Activated naive CD4-positive, alpha-beta T cell treated with anti-CD3 and anti-CD28 coated beads for 36 hours (primary cell): ENCODE measurements around the gene MYO1A. TPM values are rescaled to one million over a fixed set of nuclear protein-coding genes. Genes with fewer than 3 reads are reported as not detected.
"Not testable (repeated sequence)": the region's sequence is repeated elsewhere in the genome, so short reads cannot be mapped to it uniquely, and the experiment has no call there.

Experiments
- CTCF ChIA-PET: fragments of 350-600 bp; sonication (Branson Sonifier 250); formaldehyde crosslinking; loops from one replicate; lab custom pipeline; 2021; ENCODE audit warnings: antibody characterized with exemption; lab: Charles Lee
- DNase-seq: peaks from one replicate; pipeline ENCODE4 v3.0.0-alpha.2; 2020
- H3K27ac Mint-ChIP-seq: one replicate; pipeline ENCODE4 v1.8.0; 2021; ENCODE audit warnings: mild to moderate bottlenecking, mixed read lengths
- H3K27me3 Mint-ChIP-seq: one replicate; pipeline ENCODE4 v1.8.0; 2021; ENCODE audit warnings: low read depth, mixed read lengths
- H3K36me3 Mint-ChIP-seq: one replicate; pipeline ENCODE4 v1.8.0; 2021; ENCODE audit warnings: low read depth, mixed read lengths
- H3K4me1 Mint-ChIP-seq: one replicate; pipeline ENCODE4 v1.8.0; 2021; ENCODE audit warnings: low read depth, mixed read lengths
- H3K4me3 Mint-ChIP-seq: one replicate; pipeline ENCODE4 v1.8.0; 2021; ENCODE audit warnings: mild to moderate bottlenecking, moderate library complexity, mixed read lengths
- H3K9me3 Mint-ChIP-seq: one replicate; pipeline ENCODE4 v1.8.0; 2021; ENCODE audit warnings: mixed read lengths
- intact Hi-C: fragments of 100-400 bp; cut with micrococcal nuclease; formaldehyde crosslinking; loops from one replicate; pipeline ENCODE4 v1.15.1; 2023
- total RNA-seq, 2 experiments: library from RNA; stranded (reverse); gene quantifications; one replicate each; pipeline ENCODE4 v1.2.3, GENCODE V29; 2021

The MYO1A gene
- total RNA-seq, 2 experiments from 2014 or later = 1.4 to 1.5 TPM

DNA sequence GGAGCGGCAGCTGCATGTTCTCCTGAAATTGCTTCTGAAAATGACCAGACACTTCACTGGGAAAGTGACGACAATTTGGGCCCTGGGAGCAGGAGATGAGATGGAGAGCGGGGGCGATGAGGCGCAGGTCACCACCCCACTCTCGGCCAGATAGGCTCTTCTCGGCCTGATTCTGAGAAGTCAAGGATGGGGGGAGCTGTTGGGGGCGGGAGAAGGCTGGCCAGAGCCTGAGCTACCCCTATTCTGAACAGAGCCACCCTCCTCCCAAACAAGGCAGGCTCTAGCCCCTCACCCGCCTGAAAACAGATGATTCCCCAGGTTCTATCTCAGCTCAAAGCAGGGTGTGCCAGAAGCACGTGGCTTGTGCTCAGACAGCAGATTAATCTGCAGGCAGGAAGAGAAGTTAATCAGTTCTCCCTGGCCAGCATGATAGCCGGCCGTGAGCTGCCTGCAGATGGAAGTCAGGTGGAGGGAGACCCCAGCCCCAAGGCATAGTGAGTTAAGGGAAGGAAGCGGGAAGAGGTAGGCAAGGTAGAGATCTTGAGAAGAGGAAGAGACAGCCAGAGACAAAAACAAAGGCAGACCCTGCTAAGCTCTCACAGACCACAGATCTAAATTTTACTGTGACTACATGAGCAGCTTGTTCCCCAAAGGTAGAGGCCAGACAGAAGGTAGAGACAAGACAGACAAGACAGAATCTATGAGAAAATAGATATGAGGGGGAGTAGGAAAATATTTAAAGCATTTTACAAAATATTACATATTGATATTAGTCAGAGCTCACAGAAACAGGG lies 22.7 kb downstream of the MYO1A start:
- H3K4me1 Mint-ChIP-seq = peaks cover 62% of the 10 kb centered on the region
- CTCF ChIA-PET = interaction anchor here (0.5 to 4.3 kb wide), 25 partner anchors 9 to 576 kb away, joined by 3 to 25 read pairs (median 4); partner anchors contain the start of genes SHMT2, STAT6 and TAC3

GRCh38 chr12:57025196-57025595 lies 24.7 kb downstream of the MYO1A start:
- Mint-ChIP-seq H3K36me3 (no peaks in the 10 kb centered on the region), H3K9me3 (no peaks in the 10 kb centered on the region), H3K4me1 (peaks cover 58% of the 10 kb centered on the region), H3K27me3 (no peaks in the 10 kb centered on the region), H3K4me3 (no peak overlapping the region), H3K27ac (no peak overlapping the region)
- no peak for DNase-seq
- intact Hi-C loops = no loop called here
- CTCF ChIA-PET = interaction anchor here (0.6 to 1.7 kb wide), 7 partner anchors 8 to 99 kb away, joined by 3 to 5 read pairs (median 3); partner anchors contain the start of gene STAT6

More for the DNA sequence above, 22.7 kb downstream of the MYO1A start:
- intact Hi-C loops = loop anchor here (2.0 kb wide), 1 partner anchor 20 kb away; no protein-coding TSS in a partner anchor
- peak overlapping the region; percentile 17 for H3K4me3 Mint-ChIP-seq
- H3K27me3 Mint-ChIP-seq = no peaks in the 10 kb centered on the region
- DNase-seq = peak; percentile 33
- no peaks in the 10 kb centered on the region for H3K36me3 Mint-ChIP-seq
- no peaks in the 10 kb centered on the region for H3K9me3 Mint-ChIP-seq
- peak overlapping the region; percentile 84 for H3K27ac Mint-ChIP-seq

DNA sequence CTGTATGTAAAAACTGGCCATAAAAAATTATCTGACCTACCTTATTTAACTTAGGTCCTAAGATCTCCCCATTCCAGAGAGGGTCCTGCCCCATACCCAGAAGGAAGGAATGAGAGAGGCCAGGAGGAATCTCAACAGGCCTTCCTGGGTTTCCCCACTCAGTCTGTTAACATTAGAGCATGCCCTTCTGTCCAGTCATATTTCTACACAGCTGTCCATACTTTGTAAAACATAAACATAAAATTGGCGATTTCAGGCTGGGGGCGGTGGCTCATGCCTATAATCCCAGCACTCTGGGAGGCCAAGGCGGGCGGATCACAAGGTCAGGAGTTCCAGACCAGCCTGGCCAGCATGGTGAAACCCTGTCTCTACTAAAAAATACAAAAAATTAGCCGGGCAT lies 27.6 kb downstream of the MYO1A start:
- DNase-seq, intact Hi-C loops, H3K4me3 Mint-ChIP-seq, H3K9me3 Mint-ChIP-seq, H3K27me3 Mint-ChIP-seq, H3K36me3 Mint-ChIP-seq, H3K27ac Mint-ChIP-seq: not testable (repeated sequence)
- H3K4me1 Mint-ChIP-seq = peaks cover 44% of the 10 kb centered on the region
- CTCF ChIA-PET = interaction anchor here (0.7 to 1.7 kb wide), 3 partner anchors 12 to 43 kb away, joined by 3 to 4 read pairs (median 3); no protein-coding TSS in a partner anchor

- no peak overlapping the region for H3K27ac Mint-ChIP-seq
- H3K27me3 Mint-ChIP-seq = no peaks in the 10 kb centered on the region
- no peak for DNase-seq
- intact Hi-C loops = loop anchor here (1.0 kb wide), 1 partner anchor 9 kb away; no protein-coding TSS in a partner anchor
- H3K36me3 Mint-ChIP-seq = no peaks in the 10 kb centered on the region
- no peaks in the 10 kb centered on the region for H3K9me3 Mint-ChIP-seq
- CTCF ChIA-PET = interaction anchor here (1.0 to 2.1 kb wide), 6 partner anchors 9 to 59 kb away, joined by 3 to 7 read pairs (median 4); partner anchors contain the start of gene NEMP1
- H3K4me1 Mint-ChIP-seq = peaks cover 29% of the 10 kb centered on the region
- no peak overlapping the region for H3K4me3 Mint-ChIP-seq
These were observed 29.8 kb downstream of the MYO1A start for GRCh38 chr12:57019983-57020719.

DNA sequence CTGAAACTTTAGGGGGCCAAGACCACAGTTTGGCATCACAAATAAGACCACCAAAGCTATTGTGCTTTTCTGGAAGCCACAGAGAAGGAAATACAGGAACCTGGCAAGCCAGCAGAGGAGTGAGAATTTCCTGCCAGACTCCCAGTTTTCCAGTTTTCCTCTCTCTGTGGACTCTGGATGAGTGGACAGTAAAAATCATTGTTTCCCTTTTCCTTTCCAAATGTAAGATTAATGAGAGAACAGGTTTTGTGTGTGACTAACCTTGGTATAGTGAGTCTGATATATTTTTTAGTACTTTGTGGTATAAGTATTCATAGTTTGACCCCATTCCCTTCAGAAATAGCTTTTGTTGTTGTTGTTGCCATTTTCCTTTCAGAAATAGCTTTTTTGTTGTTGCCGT lies 31.0 kb downstream of the MYO1A start:
- Mint-ChIP-seq H3K9me3 (no peaks in the 10 kb centered on the region), H3K4me3 (no peak overlapping the region), H3K27me3 (no peaks in the 10 kb centered on the region), H3K36me3 (no peaks in the 10 kb centered on the region), H3K27ac (no peak overlapping the region), H3K4me1 (peaks cover 31% of the 10 kb centered on the region)
- intact Hi-C loops = loop anchor here (1.0 kb wide), 1 partner anchor 8 kb away; no protein-coding TSS in a partner anchor
- DNase-seq = no peak
- CTCF ChIA-PET = interaction anchor here (0.7 to 3.5 kb wide), 13 partner anchors 9 to 596 kb away, joined by 3 to 34 read pairs (median 5); partner anchors contain the start of genes STAT6 and ZBTB39

DNA sequence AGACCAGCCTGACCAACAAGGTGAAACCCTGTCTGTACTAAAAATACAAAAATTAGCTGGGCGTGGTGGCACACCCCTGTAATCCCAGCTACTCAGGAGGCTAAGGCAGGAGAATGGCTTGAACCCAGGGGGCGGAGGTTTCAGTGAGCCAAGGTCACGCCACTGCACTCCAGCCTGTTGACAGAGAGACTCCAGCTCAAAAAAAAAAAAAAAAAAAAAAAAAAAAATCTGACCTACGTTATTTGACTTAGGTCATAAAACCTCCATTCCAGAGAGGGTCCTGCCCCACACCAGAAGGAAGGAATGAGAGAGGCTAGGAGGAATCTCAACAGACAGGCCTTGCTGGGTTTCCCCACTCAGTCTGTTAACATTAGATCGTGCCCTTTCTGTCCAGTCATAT lies 31.6 kb downstream of the MYO1A start:
- H3K27me3 Mint-ChIP-seq, H3K36me3 Mint-ChIP-seq, H3K9me3 Mint-ChIP-seq, intact Hi-C loops, H3K4me3 Mint-ChIP-seq, H3K27ac Mint-ChIP-seq, DNase-seq: not testable (repeated sequence)
- H3K4me1 Mint-ChIP-seq = peaks cover 35% of the 10 kb centered on the region
- CTCF ChIA-PET = interaction anchor here (0.7 to 3.5 kb wide), 11 partner anchors 9 to 596 kb away, joined by 3 to 34 read pairs (median 6); partner anchors contain the start of genes STAT6 and ZBTB39

GRCh38 chr12:57016348-57016747 lies 33.6 kb downstream of the MYO1A start, which contains the start of gene TAC3:
Gene TAC3, minus strand, starts transcription at chr12:57016529. Its CDS starts 732 bp downstream, at chr12:57015797.
- Mint-ChIP-seq H3K4me1 (peaks cover 45% of the 10 kb centered on the region), H3K27me3 (no peaks in the 10 kb centered on the region), H3K9me3 (no peaks in the 10 kb centered on the region), H3K27ac (no peak within 1 kb of the TSS), H3K36me3 (no peaks in the 10 kb centered on the region), H3K4me3 (no peak within 1 kb of the TSS)
- CTCF ChIA-PET = interaction anchor here (0.6 to 3.5 kb wide), 16 partner anchors 9 to 551 kb away, joined by 3 to 34 read pairs (median 3); partner anchors contain the start of gene ZBTB39
- intact Hi-C loops = no loop called here
- no peak for DNase-seq

GRCh38 chr12:57012600-57013465 lies 37.1 kb downstream of the MYO1A start:
- Mint-ChIP-seq H3K27ac (peak overlapping the region; percentile 0), H3K4me3 (no peak overlapping the region), H3K36me3 (no peaks in the 10 kb centered on the region), H3K4me1 (peaks cover 50% of the 10 kb centered on the region), H3K27me3 (no peaks in the 10 kb centered on the region), H3K9me3 (no peaks in the 10 kb centered on the region)
- CTCF ChIA-PET = interaction anchor here (1.3 to 14.0 kb wide), 5 partner anchors 11 to 259 kb away, joined by 3 to 271 read pairs (median 3); partner anchors contain the start of gene STAT6
- intact Hi-C loops = no loop called here
- DNase-seq = no peak

- peak overlapping the region; percentile 20 for H3K4me3 Mint-ChIP-seq
- no peaks in the 10 kb centered on the region for H3K27me3 Mint-ChIP-seq
- no peaks in the 10 kb centered on the region for H3K36me3 Mint-ChIP-seq
- CTCF ChIA-PET = interaction anchor here (0.8 to 14.0 kb wide), 14 partner anchors 9 to 258 kb away, joined by 3 to 271 read pairs (median 4); partner anchors contain the start of gene STAT6
- peak overlapping the region; percentile 59 for H3K27ac Mint-ChIP-seq
- peaks cover 61% of the 10 kb centered on the region for H3K4me1 Mint-ChIP-seq
- no peaks in the 10 kb centered on the region for H3K9me3 Mint-ChIP-seq
- intact Hi-C loops = loop anchor here (1.0 kb wide), 1 partner anchor 8 kb away; no protein-coding TSS in a partner anchor
- DNase-seq = peak; percentile 71
These were observed 38.2 kb downstream of the MYO1A start for GRCh38 chr12:57011438-57012424.

DNA sequence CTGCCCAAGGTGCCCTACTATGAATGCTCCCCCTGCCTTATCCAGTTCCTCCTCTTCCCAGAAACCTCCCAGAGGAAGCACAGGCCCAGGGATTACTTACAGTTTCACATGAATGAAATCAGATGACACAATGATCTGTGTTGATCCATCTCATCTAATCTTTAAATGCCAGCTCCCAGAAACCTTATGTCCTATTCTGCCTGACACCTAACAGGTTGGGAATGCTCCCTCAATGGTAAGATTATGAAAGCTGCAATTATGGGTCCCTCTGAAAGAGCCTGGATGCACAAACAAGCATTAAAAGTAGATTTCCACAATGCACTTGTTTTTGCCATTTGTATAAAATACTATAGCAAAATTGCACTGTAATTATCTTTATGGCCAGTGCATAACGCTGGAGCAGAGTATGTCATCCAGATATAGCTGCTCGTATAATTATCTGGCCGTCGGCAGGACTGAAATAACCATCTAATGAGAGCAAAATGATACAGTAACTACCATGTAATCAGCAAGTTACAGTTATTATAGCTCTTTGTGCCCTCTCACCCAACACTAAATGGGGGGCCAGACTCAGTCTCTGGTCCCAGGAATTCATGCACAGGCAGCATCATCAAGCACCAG lies 39.2 kb downstream of the MYO1A start:
- Mint-ChIP-seq H3K27ac (no peak overlapping the region), H3K36me3 (no peaks in the 10 kb centered on the region), H3K27me3 (no peaks in the 10 kb centered on the region), H3K9me3 (no peaks in the 10 kb centered on the region), H3K4me3 (no peak overlapping the region), H3K4me1 (peaks cover 65% of the 10 kb centered on the region)
- CTCF ChIA-PET = interaction anchor here (0.7 to 14.0 kb wide), 14 partner anchors 8 to 105 kb away, joined by 3 to 271 read pairs (median 4); partner anchors contain the start of gene STAT6
- intact Hi-C loops = loop anchor here (1.0 kb wide), 1 partner anchor 9 kb away; no protein-coding TSS in a partner anchor
- DNase-seq = no peak
